Esophagus (tissue), 2 donors: Measurements from ENCODE around the gene UNC79. TPM values are rescaled to one million over a fixed set of nuclear protein-coding genes. Genes with fewer than 3 reads are reported as not detected.

ENCODE experiments used
- H3K27ac ChIP-seq, 2 donors: one replicate each; pipeline ENCODE4 v1.5.1; 2013; ENCODE audit warnings: low read depth in 2 of 2, mild to moderate bottlenecking in 2 of 2, inconsistent platforms in 1 of 2, low read length in 1 of 2, moderate library complexity in 1 of 2
- H3K27me3 ChIP-seq, 2 donors: one replicate each; pipeline ENCODE4 v1.6.1; 2013; ENCODE audit warnings: low read length in 2 of 2, control low read depth in 1 of 2, mild to moderate bottlenecking in 1 of 2; ENCODE audit not compliant: insufficient read depth in 2 of 2, control insufficient read depth in 1 of 2
- H3K36me3 ChIP-seq, 2 donors: one replicate each; pipeline ENCODE4 v1.6.1; 2013; ENCODE audit warnings: low read length in 1 of 2; ENCODE audit not compliant: control insufficient read depth in 2 of 2, insufficient read depth in 2 of 2
- H3K4me1 ChIP-seq, 2 donors: one replicate each; pipeline ENCODE4 v1.6.1; 2013; ENCODE audit warnings: low read length in 1 of 2; ENCODE audit not compliant: control insufficient read depth in 2 of 2, insufficient read depth in 2 of 2
- H3K4me3 ChIP-seq, 2 donors: one replicate each; pipeline ENCODE4 v1.5.1; 2013; ENCODE audit warnings: low read length in 2 of 2, mild to moderate bottlenecking in 2 of 2, low read depth in 1 of 2, moderate library complexity in 1 of 2
- H3K9me3 ChIP-seq, 2 donors: one replicate each; pipeline ENCODE4 v1.6.1; 2013; ENCODE audit warnings: mild to moderate bottlenecking in 2 of 2, low read depth in 1 of 2, low read length in 1 of 2, moderate library complexity in 1 of 2; ENCODE audit not compliant: control insufficient read depth in 2 of 2, insufficient read depth in 1 of 2
- WGBS, 2 donors: extraction: QIAGEN DNeasy Blood & Tissue Kit; methylation state at CpG; one replicate each; pipeline ENCODE4 v1.1.7; 2013; 5-methylcytosine and 5-hydroxymethylcytosine counted together
- polyA plus RNA-seq, 2 donors: library from polyadenylated mRNA; stranded (reverse); fragments of 200-250 nt; gene quantifications; one replicate each; pipeline ENCODE4 v1.2.3, GENCODE V29; 2013
- donor health status: healthy with polysubstance abuse.
- donor health status: Bipolar disorder and iron deficiency.

The UNC79 gene
- polyA plus RNA-seq, 2 donors = 0.01 to 0.02 TPM

DNA sequence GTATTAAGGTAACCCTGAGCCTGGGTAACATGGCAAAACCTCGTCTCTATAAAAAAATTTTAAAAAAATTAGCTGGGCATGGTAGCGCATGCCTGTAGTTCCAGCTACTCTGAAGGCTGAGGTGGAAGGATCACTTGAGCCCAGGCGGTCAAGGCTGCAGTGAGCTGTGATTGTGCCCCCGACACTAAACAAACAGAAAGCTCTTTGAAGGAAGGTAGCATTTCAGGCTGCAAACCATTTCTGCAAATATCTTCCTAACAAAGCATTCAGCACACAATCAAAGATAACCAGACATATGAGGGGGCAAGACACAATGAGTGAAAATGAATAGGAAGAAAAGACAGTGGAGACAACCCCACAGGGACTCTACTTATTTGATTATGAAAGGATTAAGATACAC lies 238.9 kb downstream of the UNC79 start:
- WGBS, 2 donors = 66 to 71% methylated on average over 4 of the region's 4 CpGs
- Histone ChIP-seq H3K27ac (no peak overlapping the region), H3K4me3 (no peak overlapping the region), H3K9me3 (no peaks in the 10 kb centered on the region), H3K36me3 (no peaks in the 10 kb centered on the region), H3K27me3 (peaks cover 3% of the 10 kb centered on the region in 2 donors), H3K4me1 (no peaks in the 10 kb centered on the region)

DNA sequence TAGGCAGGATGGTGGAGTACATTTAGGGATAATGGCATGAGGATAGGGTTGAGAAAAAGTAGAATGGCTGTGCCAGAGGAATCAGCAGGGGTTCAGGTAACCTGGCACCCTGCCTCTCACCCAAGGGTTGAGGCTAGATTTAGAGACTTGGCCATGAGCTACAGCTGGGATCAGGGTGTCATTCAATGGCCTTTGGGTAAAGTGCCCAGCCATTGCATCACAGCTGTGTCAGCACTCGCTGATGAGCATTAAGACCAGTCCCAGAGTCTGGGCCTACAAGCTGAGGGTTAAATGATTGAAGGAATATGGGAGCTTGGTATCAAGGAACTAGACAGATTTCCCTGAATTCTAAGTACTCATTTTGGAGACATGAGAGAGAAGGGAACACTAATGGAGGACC lies 243.6 kb downstream of the UNC79 start:
- Histone ChIP-seq H3K4me3 (no peak overlapping the region), H3K9me3 (no peaks in the 10 kb centered on the region), H3K4me1 (no peaks in the 10 kb centered on the region), H3K27ac (no peak overlapping the region), H3K36me3 (no peaks in the 10 kb centered on the region), H3K27me3 (no peaks in the 10 kb centered on the region)
- 81 to 85% methylated on average over 1 of the region's 1 CpG for WGBS, 2 donors

DNA sequence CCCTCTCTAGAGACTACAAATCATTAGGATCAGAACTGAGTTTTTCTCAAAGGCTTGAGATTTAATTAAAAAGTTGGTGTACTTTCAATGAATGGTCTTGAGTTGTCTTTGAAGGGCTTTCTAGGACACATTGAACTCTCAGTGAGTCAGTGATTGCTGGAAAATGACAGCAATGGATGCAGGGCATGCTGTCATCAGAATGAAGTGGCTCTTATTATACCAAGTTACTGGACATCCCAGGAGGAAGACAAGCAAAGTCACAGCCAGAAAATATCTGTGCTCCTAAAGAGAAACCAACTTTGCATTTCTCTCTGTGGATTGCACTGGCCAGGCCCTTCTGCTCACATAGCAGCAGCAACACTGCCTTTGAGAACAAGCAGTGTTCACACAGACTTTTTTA lies 244.9 kb downstream of the UNC79 start:
- H3K9me3 ChIP-seq = no peaks in the 10 kb centered on the region
- H3K4me3 ChIP-seq = no peak overlapping the region
- H3K4me1 ChIP-seq = no peaks in the 10 kb centered on the region
- no peaks in the 10 kb centered on the region for H3K27me3 ChIP-seq
- no peaks in the 10 kb centered on the region for H3K36me3 ChIP-seq
- no peak overlapping the region for H3K27ac ChIP-seq

DNA sequence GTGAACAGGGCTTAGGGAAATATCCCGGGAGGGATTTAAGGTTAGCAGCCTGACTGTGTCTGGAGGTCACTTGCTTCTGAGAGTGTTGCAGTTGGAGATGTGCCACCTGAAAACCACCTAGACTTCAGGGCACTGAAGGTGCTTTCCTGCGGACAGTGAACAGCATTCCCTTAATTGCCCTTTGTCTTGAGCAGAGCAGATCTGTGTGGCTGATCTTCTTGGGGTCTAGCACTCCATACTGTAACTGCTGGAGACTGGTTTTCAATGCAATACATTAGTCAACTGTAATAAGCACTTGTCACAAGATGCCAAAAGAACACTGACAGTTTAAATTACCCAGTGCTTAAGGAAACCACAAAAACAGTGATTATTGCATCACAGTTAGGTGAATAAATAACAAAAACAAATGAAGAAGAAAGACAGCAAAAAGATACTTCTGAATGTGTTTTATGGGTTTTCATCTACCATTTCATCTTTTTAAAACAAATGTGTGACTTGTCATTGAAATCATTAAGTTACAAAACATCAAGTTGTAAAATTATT lies 245.7 kb downstream of the UNC79 start:
- Histone ChIP-seq H3K27ac (no peak overlapping the region), H3K36me3 (no peaks in the 10 kb centered on the region), H3K4me3 (no peak overlapping the region), H3K4me1 (no peaks in the 10 kb centered on the region), H3K27me3 (no peaks in the 10 kb centered on the region), H3K9me3 (no peaks in the 10 kb centered on the region)
- WGBS, 2 donors = 85 to 89% methylated on average over 2 of the region's 2 CpGs

DNA sequence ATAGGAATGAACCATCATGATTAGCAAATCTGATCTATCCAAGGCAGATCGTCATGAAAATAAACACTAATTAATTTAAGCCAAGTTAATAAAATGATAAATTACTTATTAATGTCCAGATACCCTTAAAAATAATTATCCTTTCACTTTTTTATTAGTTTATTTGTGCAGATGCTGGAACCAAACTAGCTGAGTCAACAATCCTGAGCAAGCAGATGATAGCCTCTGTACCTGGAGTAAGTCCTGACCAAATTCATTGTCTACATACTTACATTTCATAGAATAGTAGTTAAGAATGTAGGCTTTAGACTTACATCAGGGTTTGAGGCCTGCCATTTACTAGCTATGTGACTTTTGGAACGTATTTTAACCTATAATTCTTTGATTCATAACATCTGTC lies 251.7 kb downstream of the UNC79 start:
- no peaks in the 10 kb centered on the region for H3K9me3 ChIP-seq
- no peaks in the 10 kb centered on the region for H3K27me3 ChIP-seq
- 67% methylated on average over 2 of the region's 2 CpGs for WGBS, 2 donors
- no peaks in the 10 kb centered on the region for H3K4me1 ChIP-seq
- no peaks in the 10 kb centered on the region for H3K36me3 ChIP-seq
- H3K27ac ChIP-seq = no peak overlapping the region
- H3K4me3 ChIP-seq = no peak overlapping the region

DNA sequence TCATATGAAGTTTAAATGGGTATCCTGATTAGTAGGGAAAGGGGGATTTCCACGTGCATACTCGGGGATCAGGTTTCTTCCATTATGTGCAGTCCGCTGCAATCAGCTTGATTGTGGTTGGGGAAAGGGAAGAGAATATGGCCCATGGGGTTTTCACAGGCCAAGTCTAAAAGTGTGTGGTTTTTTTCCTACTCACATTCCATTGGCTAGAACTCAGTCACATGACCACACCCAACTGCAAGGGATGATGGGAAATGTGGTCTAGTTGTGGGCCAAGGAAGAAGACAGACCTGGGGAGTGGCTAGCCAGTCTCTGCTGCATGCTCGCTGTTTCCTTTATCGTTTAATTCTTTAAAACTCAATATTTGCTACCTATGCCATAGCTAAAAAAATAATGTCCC lies 252.5 kb downstream of the UNC79 start:
- Histone ChIP-seq H3K36me3 (no peaks in the 10 kb centered on the region), H3K4me1 (no peaks in the 10 kb centered on the region), H3K9me3 (no peaks in the 10 kb centered on the region), H3K4me3 (no peak overlapping the region), H3K27ac (no peak overlapping the region), H3K27me3 (no peaks in the 10 kb centered on the region)
- WGBS, 2 donors = 60 to 73% methylated on average over 5 of the region's 5 CpGs

DNA sequence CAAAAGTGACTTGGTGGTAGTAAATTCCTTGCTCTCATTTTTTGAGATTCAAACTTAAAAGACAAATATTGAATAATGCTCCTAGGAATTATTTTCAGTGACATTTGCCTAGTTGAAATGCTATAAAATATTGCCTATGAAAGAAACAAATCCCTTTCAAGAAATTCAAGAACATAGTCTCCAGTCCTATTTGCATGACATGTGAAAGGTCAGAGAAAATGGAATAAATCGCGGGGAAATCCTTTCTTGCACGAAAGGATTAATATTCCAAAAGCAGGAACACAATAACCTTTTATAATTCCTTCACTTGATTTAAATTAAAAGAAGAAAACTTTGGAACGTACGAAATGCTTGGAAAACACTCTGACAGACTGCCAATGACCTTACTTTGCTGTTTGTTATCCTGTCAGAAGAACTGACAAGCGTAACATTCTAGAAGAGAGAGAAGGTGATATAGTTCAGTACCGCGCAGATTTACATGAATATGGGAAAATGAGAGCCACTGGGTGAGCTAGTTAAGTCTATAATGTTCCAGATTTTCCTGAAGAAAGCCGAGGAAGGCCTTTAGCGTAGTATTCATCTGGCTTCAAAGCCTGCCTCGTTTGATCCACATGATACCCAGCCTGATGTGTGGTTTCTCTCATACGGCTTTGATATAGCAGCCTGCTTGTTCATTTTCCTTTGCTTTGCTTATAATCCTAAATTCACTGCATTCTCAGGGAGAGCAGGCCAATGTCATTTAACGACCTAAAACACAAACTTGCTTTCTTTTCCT lies 254.6 kb downstream of the UNC79 start:
- WGBS, 2 donors = 76 to 78% methylated on average over 13 of the region's 13 CpGs
- Histone ChIP-seq H3K9me3 (no peaks in the 10 kb centered on the region), H3K27me3 (no peaks in the 10 kb centered on the region), H3K4me1 (no peaks in the 10 kb centered on the region), H3K4me3 (no peak overlapping the region), H3K36me3 (no peaks in the 10 kb centered on the region), H3K27ac (no peak overlapping the region)

DNA sequence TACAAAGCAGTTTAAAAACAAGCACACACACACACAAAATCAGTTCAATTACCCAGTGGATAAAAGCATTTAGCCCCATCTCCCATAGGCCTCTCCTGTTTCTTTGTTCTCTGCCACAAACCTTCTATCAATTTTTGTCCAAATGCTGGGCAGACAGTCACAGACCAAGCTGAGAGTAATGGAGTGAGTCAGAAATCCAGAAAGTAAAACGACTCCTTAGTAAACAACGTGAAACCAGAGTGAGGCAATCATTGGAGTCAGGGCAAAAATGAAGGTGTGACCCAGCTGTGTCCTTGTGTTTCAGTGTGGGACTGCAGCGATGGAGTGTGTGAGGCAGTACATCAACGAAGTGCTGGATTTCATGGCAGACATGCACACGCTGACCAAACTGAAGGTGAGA lies 255.5 kb downstream of the UNC79 start:
- H3K27ac ChIP-seq = no peak overlapping the region
- no peaks in the 10 kb centered on the region for H3K27me3 ChIP-seq
- H3K9me3 ChIP-seq = no peaks in the 10 kb centered on the region
- WGBS, 2 donors = 66 to 68% methylated on average over 5 of the region's 5 CpGs
- no peak overlapping the region for H3K4me3 ChIP-seq
- no peaks in the 10 kb centered on the region for H3K4me1 ChIP-seq
- no peaks in the 10 kb centered on the region for H3K36me3 ChIP-seq

DNA sequence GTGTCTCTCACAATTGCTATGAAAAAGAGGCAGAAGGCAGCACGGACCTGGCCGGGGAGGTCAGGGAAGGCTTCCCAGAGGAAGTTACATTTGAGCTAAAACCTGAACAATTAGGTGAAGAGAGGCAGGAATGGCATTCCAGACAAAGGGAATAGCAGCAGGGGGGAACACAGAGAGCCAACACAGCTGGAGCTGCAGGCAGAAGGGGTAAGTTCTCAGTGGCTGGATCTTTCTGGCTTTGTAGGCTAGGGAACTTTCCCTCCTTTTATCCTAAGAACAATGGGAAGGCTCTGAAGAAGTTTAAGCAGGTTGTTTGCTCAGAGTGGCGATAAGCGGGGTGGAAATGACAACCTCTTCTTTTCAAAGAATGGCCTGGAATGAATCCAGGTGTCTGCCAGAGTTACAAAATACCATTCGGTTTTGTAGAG lies 257.5 kb downstream of the UNC79 start:
- H3K36me3 ChIP-seq = no peaks in the 10 kb centered on the region
- H3K4me1 ChIP-seq = no peaks in the 10 kb centered on the region
- no peak overlapping the region for H3K27ac ChIP-seq
- H3K4me3 ChIP-seq = no peak overlapping the region
- 32 to 42% methylated on average over 5 of the region's 5 CpGs for WGBS, 2 donors
- H3K9me3 ChIP-seq = no peaks in the 10 kb centered on the region
- no peaks in the 10 kb centered on the region for H3K27me3 ChIP-seq

DNA sequence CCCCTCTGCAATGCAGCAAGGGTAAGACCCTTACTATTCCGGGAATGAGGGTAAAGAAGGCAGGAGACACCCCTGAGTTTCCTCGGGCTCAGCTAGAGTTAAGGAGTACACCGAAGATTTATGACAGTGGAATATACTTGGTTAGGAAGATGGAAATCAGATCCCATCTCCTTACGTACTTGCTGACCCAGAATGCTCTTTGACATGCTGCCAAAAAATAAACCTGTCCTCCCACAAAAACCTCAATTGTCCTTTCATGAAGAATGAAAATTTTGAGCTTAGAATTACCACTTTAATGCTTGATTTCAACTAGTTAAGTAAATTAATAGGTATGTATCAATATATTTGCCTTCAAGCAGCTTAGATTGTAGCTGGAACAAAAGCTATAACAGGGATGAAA lies 258.1 kb downstream of the UNC79 start:
- Histone ChIP-seq H3K9me3 (no peaks in the 10 kb centered on the region), H3K27ac (no peak overlapping the region), H3K36me3 (no peaks in the 10 kb centered on the region), H3K27me3 (no peaks in the 10 kb centered on the region), H3K4me3 (no peak overlapping the region), H3K4me1 (no peaks in the 10 kb centered on the region)
- WGBS, 2 donors = 41 to 49% methylated on average over 4 of the region's 4 CpGs
